Measurements from ENCODE around the gene PRKG1. TPM values are rescaled to one million over a fixed set of nuclear protein-coding genes. Genes with fewer than 3 reads are reported as not detected.

The PRKG1 gene
- total RNA-seq, 1 experiment from 2014 or later, result 16.5 TPM

DNA sequence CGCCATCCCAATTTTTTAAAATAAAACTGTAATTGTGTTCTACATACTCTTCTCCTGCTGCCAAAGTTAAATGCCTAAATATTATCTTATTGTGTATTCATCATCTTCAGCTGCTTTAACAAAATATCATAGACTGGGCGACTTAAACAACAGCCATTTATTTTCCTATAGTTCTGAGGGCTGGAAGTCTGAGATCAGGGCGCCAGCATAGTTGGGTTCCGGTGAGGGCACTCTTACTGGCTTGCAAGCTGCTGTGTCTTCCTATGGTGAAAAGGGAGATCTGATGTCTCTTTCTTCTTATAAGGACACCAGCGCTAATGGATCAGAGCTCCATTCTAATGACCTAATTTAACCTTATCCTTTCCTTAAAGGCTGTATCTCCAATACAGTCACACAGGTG, 594.8 kb downstream of the PRKG1 start:
- ChIA-PET POLR2A (no interaction called here), CTCF (no interaction called here)
- ATAC-seq (no peak), DNase-seq (ENCODE audit: low spot score) (no peak)
- Mint-ChIP-seq H3K27ac (no peak overlapping the region), H3K36me3 (peaks cover 6% of the 10 kb centered on the region; the same call in 1 of the 2 replicates), H3K9me3 (peaks cover 16% of the 10 kb centered on the region), H3K4me1 (peaks cover 8% of the 10 kb centered on the region), H3K27me3 (ENCODE audit: low read depth) (no peaks in the 10 kb centered on the region), H3K4me3 (no peak overlapping the region)
- TF ChIP-seq NFATC4 (CRISPR knock-in tag; IDR thresholded peaks at IDR 0.05), result no peak
- no peak for TF ChIP-seq SMAD3 (CRISPR knock-in tag; IDR thresholded peaks at IDR 0.05; ENCODE audit: borderline replicate concordance)
- TF ChIP-seq, protein P1, sequence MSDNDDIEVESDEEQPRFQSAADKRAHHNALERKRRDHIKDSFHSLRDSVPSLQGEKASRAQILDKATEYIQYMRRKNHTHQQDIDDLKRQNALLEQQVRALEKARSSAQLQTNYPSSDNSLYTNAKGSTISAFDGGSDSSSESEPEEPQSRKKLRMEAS (CRISPR knock-in tag; IDR thresholded peaks at IDR 0.05), result no peak
- no peak for TF ChIP-seq ZNF671 (CRISPR knock-in tag; IDR thresholded peaks at IDR 0.05)
- TF ChIP-seq, protein P2, sequence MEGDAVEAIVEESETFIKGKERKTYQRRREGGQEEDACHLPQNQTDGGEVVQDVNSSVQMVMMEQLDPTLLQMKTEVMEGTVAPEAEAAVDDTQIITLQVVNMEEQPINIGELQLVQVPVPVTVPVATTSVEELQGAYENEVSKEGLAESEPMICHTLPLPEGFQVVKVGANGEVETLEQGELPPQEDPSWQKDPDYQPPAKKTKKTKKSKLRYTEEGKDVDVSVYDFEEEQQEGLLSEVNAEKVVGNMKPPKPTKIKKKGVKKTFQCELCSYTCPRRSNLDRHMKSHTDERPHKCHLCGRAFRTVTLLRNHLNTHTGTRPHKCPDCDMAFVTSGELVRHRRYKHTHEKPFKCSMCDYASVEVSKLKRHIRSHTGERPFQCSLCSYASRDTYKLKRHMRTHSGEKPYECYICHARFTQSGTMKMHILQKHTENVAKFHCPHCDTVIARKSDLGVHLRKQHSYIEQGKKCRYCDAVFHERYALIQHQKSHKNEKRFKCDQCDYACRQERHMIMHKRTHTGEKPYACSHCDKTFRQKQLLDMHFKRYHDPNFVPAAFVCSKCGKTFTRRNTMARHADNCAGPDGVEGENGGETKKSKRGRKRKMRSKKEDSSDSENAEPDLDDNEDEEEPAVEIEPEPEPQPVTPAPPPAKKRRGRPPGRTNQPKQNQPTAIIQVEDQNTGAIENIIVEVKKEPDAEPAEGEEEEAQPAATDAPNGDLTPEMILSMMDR (IDR thresholded peaks at IDR 0.05), result no peak
- TF ChIP-seq, protein P3, sequence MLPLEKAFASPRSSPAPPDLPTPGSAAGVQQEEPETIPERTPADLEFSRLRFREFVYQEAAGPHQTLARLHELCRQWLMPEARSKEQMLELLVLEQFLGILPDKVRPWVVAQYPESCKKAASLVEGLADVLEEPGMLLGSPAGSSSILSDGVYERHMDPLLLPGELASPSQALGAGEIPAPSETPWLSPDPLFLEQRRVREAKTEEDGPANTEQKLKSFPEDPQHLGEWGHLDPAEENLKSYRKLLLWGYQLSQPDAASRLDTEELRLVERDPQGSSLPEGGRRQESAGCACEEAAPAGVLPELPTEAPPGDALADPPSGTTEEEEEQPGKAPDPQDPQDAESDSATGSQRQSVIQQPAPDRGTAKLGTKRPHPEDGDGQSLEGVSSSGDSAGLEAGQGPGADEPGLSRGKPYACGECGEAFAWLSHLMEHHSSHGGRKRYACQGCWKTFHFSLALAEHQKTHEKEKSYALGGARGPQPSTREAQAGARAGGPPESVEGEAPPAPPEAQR (CRISPR knock-in tag; IDR thresholded peaks at IDR 0.05), result no peak
- no peak for TF ChIP-seq ZBTB21 (CRISPR knock-in tag; IDR thresholded peaks at IDR 0.05; ENCODE audit: borderline replicate concordance)
- TF ChIP-seq JUN (CRISPR knock-in tag; IDR thresholded peaks at IDR 0.05), result no peak
- no peak for TF ChIP-seq SOX15 (CRISPR knock-in tag; IDR thresholded peaks at IDR 0.05)
- TF ChIP-seq TEAD1 (CRISPR knock-in tag; IDR thresholded peaks at IDR 0.05), result no peak
- TF ChIP-seq, protein P4, sequence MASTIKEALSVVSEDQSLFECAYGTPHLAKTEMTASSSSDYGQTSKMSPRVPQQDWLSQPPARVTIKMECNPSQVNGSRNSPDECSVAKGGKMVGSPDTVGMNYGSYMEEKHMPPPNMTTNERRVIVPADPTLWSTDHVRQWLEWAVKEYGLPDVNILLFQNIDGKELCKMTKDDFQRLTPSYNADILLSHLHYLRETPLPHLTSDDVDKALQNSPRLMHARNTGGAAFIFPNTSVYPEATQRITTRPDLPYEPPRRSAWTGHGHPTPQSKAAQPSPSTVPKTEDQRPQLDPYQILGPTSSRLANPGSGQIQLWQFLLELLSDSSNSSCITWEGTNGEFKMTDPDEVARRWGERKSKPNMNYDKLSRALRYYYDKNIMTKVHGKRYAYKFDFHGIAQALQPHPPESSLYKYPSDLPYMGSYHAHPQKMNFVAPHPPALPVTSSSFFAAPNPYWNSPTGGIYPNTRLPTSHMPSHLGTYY (CRISPR knock-in tag; IDR thresholded peaks at IDR 0.05), result no peak
- no peak for TF ChIP-seq SP1 (CRISPR knock-in tag; conservative IDR thresholded peaks at IDR 0.05)

DNA sequence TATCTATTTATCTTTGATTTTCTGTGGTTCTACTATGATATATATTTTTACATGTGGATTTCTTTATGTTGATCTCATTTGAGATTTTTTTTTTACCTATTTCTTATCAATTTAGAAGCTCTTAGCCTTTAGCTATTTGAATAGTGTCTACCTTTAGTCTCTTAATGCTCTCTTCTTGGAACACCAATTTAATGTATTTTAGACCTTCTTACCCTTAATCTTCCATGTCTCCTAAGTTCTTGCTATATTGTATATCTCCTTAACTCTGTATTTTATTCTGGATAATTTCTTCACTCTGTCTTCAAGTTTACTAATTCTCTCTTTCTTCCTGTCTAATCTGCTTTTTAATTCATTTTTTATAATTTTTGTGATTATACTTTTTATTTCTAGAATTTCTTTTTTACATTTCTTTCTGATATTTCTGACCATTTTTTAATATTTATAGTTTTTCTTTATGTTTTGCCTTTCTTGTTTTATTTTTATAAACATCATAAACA, 597.8 kb downstream of the PRKG1 start:
- Mint-ChIP-seq H3K27ac (no peak overlapping the region), H3K36me3 (peaks cover 6% of the 10 kb centered on the region; the same call in 1 of the 2 replicates), H3K9me3 (peaks cover 16% of the 10 kb centered on the region), H3K27me3 (ENCODE audit: low read depth) (no peaks in the 10 kb centered on the region), H3K4me3 (no peak overlapping the region), H3K4me1 (peaks cover 8% of the 10 kb centered on the region)
- ATAC-seq, result no peak
- no peak for DNase-seq (ENCODE audit: low spot score)
- ChIA-PET CTCF (no interaction called here), POLR2A (no interaction called here)
- no peak for TF ChIP-seq NR2C2 (CRISPR knock-in tag; IDR thresholded peaks at IDR 0.05)
- TF ChIP-seq, protein P5, sequence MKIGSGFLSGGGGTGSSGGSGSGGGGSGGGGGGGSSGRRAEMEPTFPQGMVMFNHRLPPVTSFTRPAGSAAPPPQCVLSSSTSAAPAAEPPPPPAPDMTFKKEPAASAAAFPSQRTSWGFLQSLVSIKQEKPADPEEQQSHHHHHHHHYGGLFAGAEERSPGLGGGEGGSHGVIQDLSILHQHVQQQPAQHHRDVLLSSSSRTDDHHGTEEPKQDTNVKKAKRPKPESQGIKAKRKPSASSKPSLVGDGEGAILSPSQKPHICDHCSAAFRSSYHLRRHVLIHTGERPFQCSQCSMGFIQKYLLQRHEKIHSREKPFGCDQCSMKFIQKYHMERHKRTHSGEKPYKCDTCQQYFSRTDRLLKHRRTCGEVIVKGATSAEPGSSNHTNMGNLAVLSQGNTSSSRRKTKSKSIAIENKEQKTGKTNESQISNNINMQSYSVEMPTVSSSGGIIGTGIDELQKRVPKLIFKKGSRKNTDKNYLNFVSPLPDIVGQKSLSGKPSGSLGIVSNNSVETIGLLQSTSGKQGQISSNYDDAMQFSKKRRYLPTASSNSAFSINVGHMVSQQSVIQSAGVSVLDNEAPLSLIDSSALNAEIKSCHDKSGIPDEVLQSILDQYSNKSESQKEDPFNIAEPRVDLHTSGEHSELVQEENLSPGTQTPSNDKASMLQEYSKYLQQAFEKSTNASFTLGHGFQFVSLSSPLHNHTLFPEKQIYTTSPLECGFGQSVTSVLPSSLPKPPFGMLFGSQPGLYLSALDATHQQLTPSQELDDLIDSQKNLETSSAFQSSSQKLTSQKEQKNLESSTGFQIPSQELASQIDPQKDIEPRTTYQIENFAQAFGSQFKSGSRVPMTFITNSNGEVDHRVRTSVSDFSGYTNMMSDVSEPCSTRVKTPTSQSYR (CRISPR knock-in tag; IDR thresholded peaks at IDR 0.05), result no peak
- TF ChIP-seq, protein P6, sequence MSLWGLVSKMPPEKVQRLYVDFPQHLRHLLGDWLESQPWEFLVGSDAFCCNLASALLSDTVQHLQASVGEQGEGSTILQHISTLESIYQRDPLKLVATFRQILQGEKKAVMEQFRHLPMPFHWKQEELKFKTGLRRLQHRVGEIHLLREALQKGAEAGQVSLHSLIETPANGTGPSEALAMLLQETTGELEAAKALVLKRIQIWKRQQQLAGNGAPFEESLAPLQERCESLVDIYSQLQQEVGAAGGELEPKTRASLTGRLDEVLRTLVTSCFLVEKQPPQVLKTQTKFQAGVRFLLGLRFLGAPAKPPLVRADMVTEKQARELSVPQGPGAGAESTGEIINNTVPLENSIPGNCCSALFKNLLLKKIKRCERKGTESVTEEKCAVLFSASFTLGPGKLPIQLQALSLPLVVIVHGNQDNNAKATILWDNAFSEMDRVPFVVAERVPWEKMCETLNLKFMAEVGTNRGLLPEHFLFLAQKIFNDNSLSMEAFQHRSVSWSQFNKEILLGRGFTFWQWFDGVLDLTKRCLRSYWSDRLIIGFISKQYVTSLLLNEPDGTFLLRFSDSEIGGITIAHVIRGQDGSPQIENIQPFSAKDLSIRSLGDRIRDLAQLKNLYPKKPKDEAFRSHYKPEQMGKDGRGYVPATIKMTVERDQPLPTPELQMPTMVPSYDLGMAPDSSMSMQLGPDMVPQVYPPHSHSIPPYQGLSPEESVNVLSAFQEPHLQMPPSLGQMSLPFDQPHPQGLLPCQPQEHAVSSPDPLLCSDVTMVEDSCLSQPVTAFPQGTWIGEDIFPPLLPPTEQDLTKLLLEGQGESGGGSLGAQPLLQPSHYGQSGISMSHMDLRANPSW (CRISPR knock-in tag; conservative IDR thresholded peaks at IDR 0.05; ENCODE audit: low read depth), result no peak
- TF ChIP-seq MXD4 (CRISPR knock-in tag; IDR thresholded peaks at IDR 0.05; ENCODE audit: borderline replicate concordance), result no peak
- TF ChIP-seq, protein P7, sequence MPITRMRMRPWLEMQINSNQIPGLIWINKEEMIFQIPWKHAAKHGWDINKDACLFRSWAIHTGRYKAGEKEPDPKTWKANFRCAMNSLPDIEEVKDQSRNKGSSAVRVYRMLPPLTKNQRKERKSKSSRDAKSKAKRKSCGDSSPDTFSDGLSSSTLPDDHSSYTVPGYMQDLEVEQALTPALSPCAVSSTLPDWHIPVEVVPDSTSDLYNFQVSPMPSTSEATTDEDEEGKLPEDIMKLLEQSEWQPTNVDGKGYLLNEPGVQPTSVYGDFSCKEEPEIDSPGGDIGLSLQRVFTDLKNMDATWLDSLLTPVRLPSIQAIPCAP (CRISPR knock-in tag; IDR thresholded peaks at IDR 0.05), result no peak
- TF ChIP-seq ZNF416 (CRISPR knock-in tag; IDR thresholded peaks at IDR 0.05), result no peak
- no peak for TF ChIP-seq ZNF423 (CRISPR knock-in tag; IDR thresholded peaks at IDR 0.05)
- no peak for TF ChIP-seq FOXJ3 (CRISPR knock-in tag; IDR thresholded peaks at IDR 0.05; ENCODE audit: borderline replicate concordance)
- TF ChIP-seq, protein P8, sequence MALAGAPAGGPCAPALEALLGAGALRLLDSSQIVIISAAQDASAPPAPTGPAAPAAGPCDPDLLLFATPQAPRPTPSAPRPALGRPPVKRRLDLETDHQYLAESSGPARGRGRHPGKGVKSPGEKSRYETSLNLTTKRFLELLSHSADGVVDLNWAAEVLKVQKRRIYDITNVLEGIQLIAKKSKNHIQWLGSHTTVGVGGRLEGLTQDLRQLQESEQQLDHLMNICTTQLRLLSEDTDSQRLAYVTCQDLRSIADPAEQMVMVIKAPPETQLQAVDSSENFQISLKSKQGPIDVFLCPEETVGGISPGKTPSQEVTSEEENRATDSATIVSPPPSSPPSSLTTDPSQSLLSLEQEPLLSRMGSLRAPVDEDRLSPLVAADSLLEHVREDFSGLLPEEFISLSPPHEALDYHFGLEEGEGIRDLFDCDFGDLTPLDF (CRISPR knock-in tag; IDR thresholded peaks at IDR 0.05), result no peak
- no peak for TF ChIP-seq KAT7 (CRISPR knock-in tag; IDR thresholded peaks at IDR 0.05; ENCODE audit: borderline replicate concordance)
- no peak for TF ChIP-seq CBFB (CRISPR knock-in tag; IDR thresholded peaks at IDR 0.05; ENCODE audit: low read depth)
- TF ChIP-seq NFE2L1 (CRISPR knock-in tag; IDR thresholded peaks at IDR 0.05), result no peak

Data from WTC11 (cell line).